Subcutaneous adipose tissue (tissue), 4 donors: Measurements from ENCODE around the gene CCNQ. TPM values are rescaled to one million over a fixed set of nuclear protein-coding genes. Genes with fewer than 3 reads are reported as not detected.

Experiments
- CTCF ChIP-seq: fragments of 450-650 bp; IDR thresholded peaks from one replicate; pipeline ENCODE4 v1.5.1; 2016; ENCODE audit warnings: low read depth, mild to moderate bottlenecking, control low read depth, antibody characterized with exemption, moderate library complexity
- total RNA-seq, 4 donors: library from RNA; depleted of rRNA; stranded (reverse); fragments of >200 nt; gene quantifications; one replicate each; pipeline ENCODE4 v1.1.0, GENCODE V29; 2016

Gene CCNQ
- 10 to 100 TPM; 25.6 to 37.5 (median 30.6) TPM for total RNA-seq

DNA sequence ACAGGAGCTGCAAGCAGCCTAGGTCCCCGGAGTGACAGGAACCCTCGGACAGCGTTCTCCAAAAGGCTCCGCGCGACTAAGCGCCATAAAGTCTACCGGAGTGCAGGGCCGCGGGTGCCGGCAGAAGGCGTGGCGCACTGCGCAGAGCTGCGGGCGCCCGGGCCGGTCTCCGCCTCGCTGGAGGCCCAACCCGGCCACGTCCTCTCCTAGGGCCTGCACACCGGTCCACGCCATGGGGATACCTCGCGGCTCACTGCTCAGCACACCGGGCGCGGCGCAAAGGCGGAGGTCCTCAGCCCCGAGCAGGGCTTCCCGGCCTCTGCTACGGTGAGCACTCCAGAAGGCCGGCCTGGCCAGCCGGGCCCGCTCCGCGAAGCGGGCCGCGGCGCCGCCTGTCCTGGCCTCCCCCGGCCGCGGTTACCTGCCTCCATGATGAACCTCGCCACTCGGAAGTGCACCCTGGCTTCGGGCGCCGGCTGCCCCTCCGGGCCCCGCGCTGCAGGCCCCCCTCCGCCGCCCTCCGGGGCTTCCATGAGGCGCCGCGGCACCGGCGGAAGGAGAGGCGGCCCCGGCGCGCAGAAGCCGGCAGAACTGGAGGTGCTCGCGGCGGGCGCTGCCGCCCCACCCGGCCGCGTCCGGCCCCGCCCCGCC lies at the start of gene CCNQ:
TSS of gene CCNQ (minus strand) at position 599 of the 651 bp plus-strand sequence. CDS start at position 533, 66 bp downstream.
- TF ChIP-seq CTCF = no peak

DNA sequence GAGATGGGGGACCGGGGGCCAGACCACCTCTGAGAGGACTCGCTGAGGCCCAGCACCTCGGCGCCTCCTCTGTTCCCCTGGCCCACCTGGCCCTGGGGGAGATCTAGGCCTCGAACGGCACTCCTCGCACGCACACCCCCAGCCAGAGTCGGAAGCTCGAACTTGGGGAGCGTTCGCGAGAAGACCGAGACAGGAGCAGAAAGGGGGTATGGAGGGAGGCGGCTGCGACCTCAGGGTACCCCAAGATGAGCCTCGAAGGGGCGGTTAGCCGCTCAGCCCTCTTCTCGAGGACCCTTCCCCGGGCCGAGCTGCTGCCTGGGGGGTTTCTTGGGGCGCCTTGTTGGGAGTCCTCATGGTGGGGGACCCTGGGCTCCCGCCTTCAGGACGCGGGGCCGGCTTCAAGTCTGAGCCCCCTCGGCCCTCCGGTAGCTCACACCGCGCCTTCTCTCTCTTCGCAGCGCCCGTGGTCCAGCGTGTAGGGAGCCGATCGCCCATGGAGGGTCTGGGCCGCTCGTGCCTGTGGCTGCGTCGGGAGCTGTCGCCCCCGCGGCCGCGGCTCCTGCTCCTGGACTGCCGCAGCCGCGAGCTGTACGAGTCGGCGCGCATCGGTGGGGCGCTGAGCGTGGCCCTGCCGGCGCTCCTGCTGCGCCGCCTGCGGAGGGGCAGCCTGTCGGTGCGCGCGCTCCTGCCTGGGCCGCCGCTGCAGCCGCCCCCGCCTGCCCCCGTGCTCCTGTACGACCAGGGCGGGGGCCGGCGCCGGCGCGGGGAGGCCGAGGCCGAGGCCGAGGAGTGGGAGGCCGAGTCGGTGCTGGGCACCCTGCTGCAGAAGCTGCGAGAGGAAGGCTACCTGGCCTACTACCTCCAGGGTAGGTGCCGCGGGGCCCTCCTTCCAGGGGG lies 48.8 kb upstream of the CCNQ start:
- no peak for TF ChIP-seq CTCF

DNA sequence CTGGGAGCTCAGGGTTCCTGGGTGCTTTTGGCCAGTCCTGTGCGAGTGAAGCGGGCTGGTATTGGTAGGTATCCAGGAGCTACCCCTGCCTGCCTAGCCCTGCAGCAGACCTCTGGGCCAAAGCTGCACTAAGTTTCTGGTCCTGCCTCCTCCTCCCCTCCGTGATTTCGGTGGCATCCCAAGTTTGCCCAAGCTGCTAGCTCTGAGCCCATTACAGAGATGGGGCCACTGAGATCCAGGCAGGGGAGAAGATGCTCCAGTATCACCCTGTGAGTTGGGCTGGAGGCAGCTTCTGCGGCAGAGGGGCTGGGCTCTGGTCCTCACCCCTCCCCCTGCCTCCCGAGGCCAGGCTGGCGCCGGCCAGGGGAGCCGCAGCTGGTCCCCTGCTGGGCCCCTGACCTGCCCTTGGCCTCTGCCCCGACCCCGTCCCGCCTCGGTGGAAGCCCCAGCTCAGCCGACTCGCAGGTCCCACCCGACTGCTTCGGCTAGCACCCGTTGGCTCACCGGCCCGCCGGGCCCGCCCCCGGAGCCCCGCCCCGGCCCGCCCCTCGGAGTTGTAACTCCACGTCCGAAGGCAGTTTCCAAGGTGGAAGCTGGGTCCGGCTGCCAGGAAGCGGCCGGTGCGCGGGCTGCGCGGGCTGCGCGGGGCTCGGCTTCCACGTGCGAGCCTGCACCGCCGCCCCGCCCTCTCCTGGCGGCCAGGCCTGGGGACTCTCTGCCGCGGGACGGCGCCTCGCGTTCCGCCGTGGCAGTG lies 47.9 kb upstream of the CCNQ start, which contains the start of gene DUSP9:
TSS of gene DUSP9 (plus strand) at position 584 of the 754 bp plus-strand sequence. CDS start 751 bp downstream, outside the sequence.
- TF ChIP-seq CTCF = no peak

GRCh38 chrX:153645921-153646488 lies 47.1 kb upstream of the CCNQ start:
- no peak for TF ChIP-seq CTCF

GRCh38 chrX:153645151-153645550 lies 46.2 kb upstream of the CCNQ start:
- TF ChIP-seq CTCF = no peak

GRCh38 chrX:153644356-153645125 lies 45.6 kb upstream of the CCNQ start:
- TF ChIP-seq CTCF = no peak
